WI38 (cell line): ENCODE data around the gene ALG5.

Experiments used
- H3K4me3 ChIP-seq: 2 replicates; pipeline ENCODE4 v1.5.1; 2011; ENCODE audit warnings: low read depth, mild to moderate bottlenecking, control low read depth, low read length
- TF ChIP-seq, protein P1 (sequence below): IDR thresholded peaks from 2 replicates; pipeline ENCODE4 v1.5.1; 2012; ENCODE audit warnings: low read depth, mild to moderate bottlenecking, control low read depth, low read length

The ALG5 gene, protein sequence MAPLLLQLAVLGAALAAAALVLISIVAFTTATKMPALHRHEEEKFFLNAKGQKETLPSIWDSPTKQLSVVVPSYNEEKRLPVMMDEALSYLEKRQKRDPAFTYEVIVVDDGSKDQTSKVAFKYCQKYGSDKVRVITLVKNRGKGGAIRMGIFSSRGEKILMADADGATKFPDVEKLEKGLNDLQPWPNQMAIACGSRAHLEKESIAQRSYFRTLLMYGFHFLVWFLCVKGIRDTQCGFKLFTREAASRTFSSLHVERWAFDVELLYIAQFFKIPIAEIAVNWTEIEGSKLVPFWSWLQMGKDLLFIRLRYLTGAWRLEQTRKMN

DNA sequence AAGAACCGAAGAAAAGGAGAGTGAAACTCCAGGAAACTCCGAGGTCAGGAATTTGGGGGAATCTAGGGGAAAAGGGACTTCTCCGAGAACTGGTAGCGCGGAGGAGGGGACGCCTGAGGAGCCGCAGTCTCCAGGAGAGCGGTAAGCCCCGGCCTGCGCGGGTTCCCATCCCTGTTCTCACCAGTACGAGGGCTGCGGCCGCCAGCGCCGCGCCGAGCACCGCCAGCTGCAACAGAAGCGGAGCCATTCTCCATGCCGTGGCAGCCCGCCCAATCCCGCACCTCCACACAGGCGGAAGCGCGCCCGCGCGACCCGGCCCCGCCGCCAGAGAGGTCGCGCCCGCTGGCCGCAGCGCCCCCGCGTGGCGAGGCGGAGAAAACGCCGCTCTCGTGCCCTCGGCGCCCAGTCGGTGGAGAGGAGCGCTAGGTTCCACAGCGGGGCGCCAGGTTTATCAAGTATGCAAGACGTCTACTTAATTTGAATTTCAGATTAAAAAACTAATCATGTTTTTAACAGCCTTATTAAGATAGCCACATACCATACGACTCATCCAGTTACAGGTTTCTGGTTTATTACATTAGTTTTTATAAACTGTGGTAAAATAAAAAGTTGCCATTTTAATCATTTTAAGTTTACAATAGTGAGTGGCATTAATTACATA, at the start of gene ALG5:
TSS of gene ALG5 (minus strand) at position 287 of the 661 bp plus-strand sequence. CDS start at position 247, 40 bp downstream.
- TF ChIP-seq, protein P1, sequence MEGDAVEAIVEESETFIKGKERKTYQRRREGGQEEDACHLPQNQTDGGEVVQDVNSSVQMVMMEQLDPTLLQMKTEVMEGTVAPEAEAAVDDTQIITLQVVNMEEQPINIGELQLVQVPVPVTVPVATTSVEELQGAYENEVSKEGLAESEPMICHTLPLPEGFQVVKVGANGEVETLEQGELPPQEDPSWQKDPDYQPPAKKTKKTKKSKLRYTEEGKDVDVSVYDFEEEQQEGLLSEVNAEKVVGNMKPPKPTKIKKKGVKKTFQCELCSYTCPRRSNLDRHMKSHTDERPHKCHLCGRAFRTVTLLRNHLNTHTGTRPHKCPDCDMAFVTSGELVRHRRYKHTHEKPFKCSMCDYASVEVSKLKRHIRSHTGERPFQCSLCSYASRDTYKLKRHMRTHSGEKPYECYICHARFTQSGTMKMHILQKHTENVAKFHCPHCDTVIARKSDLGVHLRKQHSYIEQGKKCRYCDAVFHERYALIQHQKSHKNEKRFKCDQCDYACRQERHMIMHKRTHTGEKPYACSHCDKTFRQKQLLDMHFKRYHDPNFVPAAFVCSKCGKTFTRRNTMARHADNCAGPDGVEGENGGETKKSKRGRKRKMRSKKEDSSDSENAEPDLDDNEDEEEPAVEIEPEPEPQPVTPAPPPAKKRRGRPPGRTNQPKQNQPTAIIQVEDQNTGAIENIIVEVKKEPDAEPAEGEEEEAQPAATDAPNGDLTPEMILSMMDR, result peak; percentile 30
- peak within 1 kb of the TSS; percentile 100 for H3K4me3 ChIP-seq

DNA sequence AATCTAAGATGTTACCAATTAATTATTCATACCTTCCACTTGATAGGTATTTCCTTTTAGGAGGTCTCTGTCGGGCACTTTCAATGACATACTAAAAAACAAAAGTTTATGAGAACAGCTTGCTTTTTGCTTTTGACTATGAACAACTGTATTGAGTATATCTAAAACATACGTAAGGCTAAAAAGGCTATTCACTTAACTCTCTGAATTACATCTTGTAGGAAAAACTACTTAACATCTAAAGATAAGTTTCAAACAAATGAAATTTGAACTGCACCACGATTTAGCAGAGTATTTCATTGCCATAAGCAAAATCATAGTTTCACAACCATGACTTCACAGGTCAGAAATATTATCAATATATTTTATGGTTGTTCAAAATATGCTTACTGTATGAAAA, 48.7 kb upstream of the ALG5 start:
- TF ChIP-seq, protein P1, result no peak
- no peak overlapping the region for H3K4me3 ChIP-seq

DNA sequence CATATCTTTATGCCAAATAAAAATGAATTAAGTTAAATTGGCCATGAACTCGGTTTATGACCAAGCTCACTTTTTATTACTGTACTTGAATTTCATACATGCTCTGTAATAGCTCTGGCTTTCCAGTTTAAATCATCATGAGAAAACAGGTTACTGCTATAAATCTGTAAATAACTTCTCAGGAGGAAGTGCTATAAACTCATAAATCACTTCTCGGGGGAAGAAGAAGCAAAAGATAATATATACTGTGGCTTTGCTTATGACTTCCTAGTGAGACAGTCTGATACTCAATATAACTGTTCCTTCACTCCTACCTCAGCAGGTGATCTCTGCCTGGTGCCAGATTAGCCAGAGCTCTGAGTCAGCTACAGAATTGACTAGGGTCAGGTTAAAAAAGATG, 47.9 kb upstream of the ALG5 start:
- TF ChIP-seq, protein P1, result no peak
- H3K4me3 ChIP-seq, result no peak overlapping the region

DNA sequence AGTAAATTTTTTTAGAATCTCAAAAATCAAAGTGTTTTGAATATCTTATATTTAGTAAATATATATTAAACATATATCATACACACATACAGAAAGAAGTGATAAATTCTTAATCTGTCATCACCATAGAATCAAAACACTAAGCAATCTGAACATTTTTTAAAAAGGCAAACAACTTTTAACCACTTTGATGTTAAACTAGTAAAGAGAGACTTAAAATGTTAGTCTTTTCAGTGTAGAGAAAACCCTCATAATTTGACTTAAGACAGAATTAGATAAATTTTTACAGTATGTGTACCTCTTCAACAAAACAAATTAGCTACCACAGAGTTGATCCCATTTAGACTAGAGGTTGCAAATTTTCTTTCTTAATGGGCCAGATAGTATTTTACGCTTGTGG, 46.9 kb upstream of the ALG5 start:
- TF ChIP-seq, protein P1, result no peak

DNA sequence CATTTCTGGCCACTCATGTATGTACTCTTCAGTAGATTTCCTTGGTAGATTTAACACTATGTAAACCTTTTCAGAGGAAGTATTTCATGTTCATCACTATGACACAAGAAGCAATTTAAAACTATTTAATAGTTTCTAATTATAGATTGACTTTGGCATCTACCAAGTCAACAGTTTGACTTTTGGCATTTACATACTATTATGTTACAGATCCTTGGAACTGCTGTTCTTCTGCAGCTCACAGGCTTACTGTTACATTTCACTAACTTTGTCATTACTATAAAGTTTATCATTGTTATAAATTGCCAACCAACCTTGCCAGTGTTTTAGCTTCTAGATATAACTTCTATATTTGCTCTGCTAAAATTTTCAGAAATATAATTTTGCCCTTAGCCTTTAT, 41.6 kb upstream of the ALG5 start:
- TF ChIP-seq, protein P1, result no peak
- H3K4me3 ChIP-seq, result no peak overlapping the region

More for the DNA sequence above, 46.9 kb upstream of the ALG5 start:
- no peak overlapping the region for H3K4me3 ChIP-seq

DNA sequence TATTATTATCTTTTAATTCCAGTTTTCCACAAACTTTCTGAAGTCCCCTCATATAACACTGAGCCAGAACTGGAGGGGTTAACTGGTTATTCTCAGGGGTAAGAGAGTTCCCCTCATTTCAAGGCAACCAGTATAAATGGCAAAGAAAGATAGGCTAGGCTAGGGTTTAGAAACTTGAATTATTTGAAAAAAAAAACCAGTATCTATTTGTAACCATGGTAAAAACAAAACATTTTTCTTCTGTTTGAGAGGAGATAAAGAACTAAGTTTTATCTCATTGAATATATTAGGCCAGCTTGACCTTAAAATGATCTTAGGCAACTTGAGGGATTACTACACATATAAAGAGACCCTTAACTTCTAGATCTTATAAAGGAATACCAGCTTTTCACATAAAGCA, 40.8 kb upstream of the ALG5 start:
- H3K4me3 ChIP-seq, result no peak overlapping the region
- TF ChIP-seq, protein P1, result no peak

DNA sequence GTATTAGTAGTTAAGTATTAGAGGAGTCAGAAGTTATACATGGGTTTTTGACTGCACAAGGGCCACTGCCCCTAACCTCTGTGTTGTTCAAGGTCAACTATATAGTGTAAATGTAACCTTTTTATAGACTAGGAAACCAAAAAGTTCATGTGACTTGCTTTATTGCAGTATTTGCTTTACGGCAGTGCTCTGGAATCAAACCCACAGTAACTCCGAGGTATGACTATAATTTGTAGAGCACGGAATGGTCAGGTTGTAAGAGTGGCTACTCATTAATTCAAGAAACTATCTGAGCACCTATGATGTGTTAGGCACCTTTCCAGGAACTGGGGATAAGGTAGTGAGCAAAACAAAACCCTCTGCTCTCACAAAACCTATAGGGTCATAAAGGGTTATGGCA, 38.1 kb upstream of the ALG5 start:
- no peak overlapping the region for H3K4me3 ChIP-seq
- TF ChIP-seq, protein P1, result no peak
